ENCODE results near the gene TOR1B.

The TOR1B gene

DNA sequence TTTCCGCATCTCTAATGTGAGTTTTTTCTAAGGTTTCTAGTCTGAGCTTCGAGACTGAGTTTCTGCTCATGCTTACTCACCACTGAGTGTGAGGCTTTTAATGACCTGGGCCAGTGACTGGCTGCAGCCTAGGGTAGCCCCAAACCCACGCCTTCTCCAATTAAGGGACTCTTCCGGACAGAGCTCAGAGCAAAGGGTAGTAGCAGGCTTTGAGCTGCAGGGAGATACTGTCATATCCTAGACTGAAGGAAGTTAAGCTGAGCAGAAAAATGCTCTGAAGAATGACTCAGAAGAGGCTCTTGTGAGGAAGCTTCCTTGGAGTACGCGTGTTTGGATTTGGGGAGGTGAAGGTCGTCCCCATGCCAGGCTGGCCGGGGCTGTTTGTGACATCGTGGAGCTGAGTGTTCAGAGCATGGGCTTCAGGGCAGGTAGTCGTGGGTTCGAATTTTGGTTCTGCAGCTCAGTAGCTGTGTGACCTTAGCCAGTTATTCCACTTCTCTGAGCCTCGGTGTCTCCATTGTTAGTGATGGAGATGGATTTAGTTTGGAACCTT lies 35.8 kb downstream of the TOR1B start:
- Histone ChIP-seq H3K9ac (no peak overlapping the region), H3K4me3 (IDR thresholded peaks at IDR 0.05; ENCODE audit: insufficient read depth, low read depth, low read length) (no peak overlapping the region), H4K20me1 (ENCODE audit: insufficient read depth) (no peaks in the 10 kb centered on the region), H3K27ac (no peak overlapping the region), H3K4me2 (no peak overlapping the region), H3K4me1 (ENCODE audit: low read depth, poor library complexity, severe bottlenecking) (peaks cover 11% of the 10 kb centered on the region), H2AFZ (ENCODE audit: low read depth) (no peak overlapping the region), H3K27me3 (ENCODE audit: insufficient read depth, low read depth) (no peaks in the 10 kb centered on the region), H3K79me2 (ENCODE audit: insufficient read depth, low read depth) (peaks cover 12% of the 10 kb centered on the region; the same call in 1 of the 2 replicates), H3K36me3 (ENCODE audit: insufficient read depth) (no peaks in the 10 kb centered on the region)
- TF ChIP-seq, protein P1, sequence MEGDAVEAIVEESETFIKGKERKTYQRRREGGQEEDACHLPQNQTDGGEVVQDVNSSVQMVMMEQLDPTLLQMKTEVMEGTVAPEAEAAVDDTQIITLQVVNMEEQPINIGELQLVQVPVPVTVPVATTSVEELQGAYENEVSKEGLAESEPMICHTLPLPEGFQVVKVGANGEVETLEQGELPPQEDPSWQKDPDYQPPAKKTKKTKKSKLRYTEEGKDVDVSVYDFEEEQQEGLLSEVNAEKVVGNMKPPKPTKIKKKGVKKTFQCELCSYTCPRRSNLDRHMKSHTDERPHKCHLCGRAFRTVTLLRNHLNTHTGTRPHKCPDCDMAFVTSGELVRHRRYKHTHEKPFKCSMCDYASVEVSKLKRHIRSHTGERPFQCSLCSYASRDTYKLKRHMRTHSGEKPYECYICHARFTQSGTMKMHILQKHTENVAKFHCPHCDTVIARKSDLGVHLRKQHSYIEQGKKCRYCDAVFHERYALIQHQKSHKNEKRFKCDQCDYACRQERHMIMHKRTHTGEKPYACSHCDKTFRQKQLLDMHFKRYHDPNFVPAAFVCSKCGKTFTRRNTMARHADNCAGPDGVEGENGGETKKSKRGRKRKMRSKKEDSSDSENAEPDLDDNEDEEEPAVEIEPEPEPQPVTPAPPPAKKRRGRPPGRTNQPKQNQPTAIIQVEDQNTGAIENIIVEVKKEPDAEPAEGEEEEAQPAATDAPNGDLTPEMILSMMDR (conservative IDR thresholded peaks at IDR 0.05; ENCODE audit: low read depth, low read length), result no peak

GRCh38 chr9:129839324-129840023 lies 36.5 kb downstream of the TOR1B start:
- TF ChIP-seq, protein P1 (conservative IDR thresholded peaks at IDR 0.05; ENCODE audit: low read depth, low read length), result no peak
- H3K27ac ChIP-seq, result no peak overlapping the region
- peaks cover 6% of the 10 kb centered on the region; the same call in 1 of the 2 replicates for H3K79me2 ChIP-seq (ENCODE audit: insufficient read depth, low read depth)
- H3K4me1 ChIP-seq (ENCODE audit: low read depth, poor library complexity, severe bottlenecking), result peaks cover 8% of the 10 kb centered on the region
- no peak overlapping the region for H3K4me3 ChIP-seq (IDR thresholded peaks at IDR 0.05; ENCODE audit: insufficient read depth, low read depth, low read length)
- no peak overlapping the region for H3K9ac ChIP-seq
- no peak overlapping the region for H2AFZ ChIP-seq (ENCODE audit: low read depth)
- no peaks in the 10 kb centered on the region for H3K27me3 ChIP-seq (ENCODE audit: insufficient read depth, low read depth)
- H4K20me1 ChIP-seq (ENCODE audit: insufficient read depth), result no peaks in the 10 kb centered on the region
- H3K4me2 ChIP-seq, result no peak overlapping the region
- no peaks in the 10 kb centered on the region for H3K36me3 ChIP-seq (ENCODE audit: insufficient read depth)

- H3K4me2 ChIP-seq, result no peak overlapping the region
- H3K4me3 ChIP-seq (IDR thresholded peaks at IDR 0.05; ENCODE audit: insufficient read depth, low read depth, low read length), result no peak overlapping the region
- no peaks in the 10 kb centered on the region for H3K27me3 ChIP-seq (ENCODE audit: insufficient read depth, low read depth)
- TF ChIP-seq, protein P1 (conservative IDR thresholded peaks at IDR 0.05; ENCODE audit: low read depth, low read length), result no peak
- no peak overlapping the region for H3K27ac ChIP-seq
- H3K4me1 ChIP-seq (ENCODE audit: low read depth, poor library complexity, severe bottlenecking), result peaks cover 8% of the 10 kb centered on the region
- no peak overlapping the region for H3K9ac ChIP-seq
- no peaks in the 10 kb centered on the region for H3K36me3 ChIP-seq (ENCODE audit: insufficient read depth)
- H4K20me1 ChIP-seq (ENCODE audit: insufficient read depth), result no peaks in the 10 kb centered on the region
- H2AFZ ChIP-seq (ENCODE audit: low read depth), result no peak overlapping the region
- no peaks in the 10 kb centered on the region; the same call in 1 of the 2 replicates for H3K79me2 ChIP-seq (ENCODE audit: insufficient read depth, low read depth)
Observed at GRCh38 chr9:129840034-129840433, 37.0 kb downstream of the TOR1B start.

GRCh38 chr9:129841071-129841470 lies 38.1 kb downstream of the TOR1B start:
- peaks cover 6% of the 10 kb centered on the region for H3K4me1 ChIP-seq (ENCODE audit: low read depth, poor library complexity, severe bottlenecking)
- H3K9ac ChIP-seq, result no peak overlapping the region
- H3K79me2 ChIP-seq (ENCODE audit: insufficient read depth, low read depth), result no peaks in the 10 kb centered on the region
- TF ChIP-seq, protein P1 (conservative IDR thresholded peaks at IDR 0.05; ENCODE audit: low read depth, low read length), result no peak
- no peak overlapping the region for H2AFZ ChIP-seq (ENCODE audit: low read depth)
- no peaks in the 10 kb centered on the region for H4K20me1 ChIP-seq (ENCODE audit: insufficient read depth)
- no peaks in the 10 kb centered on the region for H3K27me3 ChIP-seq (ENCODE audit: insufficient read depth, low read depth)
- H3K27ac ChIP-seq, result no peak overlapping the region
- no peak overlapping the region for H3K4me3 ChIP-seq (IDR thresholded peaks at IDR 0.05; ENCODE audit: insufficient read depth, low read depth, low read length)
- no peak overlapping the region for H3K4me2 ChIP-seq
- no peaks in the 10 kb centered on the region for H3K36me3 ChIP-seq (ENCODE audit: insufficient read depth)

Data from KMS-11 (cell line).